Prostate gland (tissue), 1 donor: ENCODE results near the gene TRAPPC3.

Experiments used
- POLR2A ChIP-seq: fragments of 450-650 bp; IDR thresholded peaks from one replicate; pipeline ENCODE4 v1.6.1; 2016; ENCODE audit warnings: antibody characterized with exemption, mild to moderate bottlenecking
- POLR2AphosphoS5 ChIP-seq: sonication (generic); formaldehyde crosslinking; IDR thresholded peaks from one replicate; pipeline ENCODE4 v1.6.1; 2017; ENCODE audit warnings: antibody characterized with exemption

GRCh38 chr1:36128905-36129206 is 20.4 kb downstream of the TRAPPC3 start:
- TF ChIP-seq POLR2A = no peak
- no peak for TF ChIP-seq POLR2AphosphoS5
